Naive thymus-derived CD8-positive, alpha-beta T cell (primary cell): ENCODE data around the gene TMEM94. TPM values are rescaled to one million over a fixed set of nuclear protein-coding genes. Genes with fewer than 3 reads are reported as not detected.

ENCODE experiments used
- ATAC-seq, 2 donors: fragments of 150-1000 bp; cut with Tn5 transposase in 1 of 2; sonication (Bioruptor Pico), chemical (Tn5 transposase) in 1 of 2; 1 replicate in 1 of 2; 2 replicates in 1 of 2; pipeline ENCODE4 v1.10.0; 2021; ENCODE audit warnings: mild to moderate bottlenecking in 2 of 2, moderate library complexity in 2 of 2
- POLR2A ChIA-PET: fragments of 350-600 bp; sonication (Branson Sonifier 250); formaldehyde crosslinking; loops from one replicate; lab custom pipeline; 2021; ENCODE audit warnings: antibody characterized with exemption; lab: Charles Lee
- DNase-seq, 10 donors: peaks; one replicate each; pipeline versions ENCODE4 v3.0.0 to v3.0.0-alpha.2; 2020 to 2022
- H3K27ac Mint-ChIP-seq, 10 donors: one replicate each; pipeline ENCODE4 v1.8.0; 2020 to 2022; ENCODE audit warnings: mild to moderate bottlenecking in 10 of 10, mixed read lengths in 10 of 10, moderate library complexity in 4 of 10, inconsistent platforms in 1 of 10
- H3K27me3 Mint-ChIP-seq, 5 donors: one replicate each; pipeline ENCODE4 v1.8.0; 2021 to 2022; ENCODE audit warnings: mixed read lengths in 5 of 5
- H3K36me3 Mint-ChIP-seq, 3 donors: one replicate each; pipeline ENCODE4 v1.8.0; 2020 to 2022; ENCODE audit warnings: mixed read lengths in 3 of 3, mild to moderate bottlenecking in 2 of 3, inconsistent platforms in 1 of 3
- H3K4me1 Mint-ChIP-seq, 4 donors: one replicate each; pipeline ENCODE4 v1.8.0; 2021 to 2022; ENCODE audit warnings: mixed read lengths in 4 of 4
- H3K4me3 Mint-ChIP-seq, 10 donors: one replicate each; pipeline ENCODE4 v1.8.0; 2020 to 2022; ENCODE audit warnings: mild to moderate bottlenecking in 10 of 10, mixed read lengths in 10 of 10, moderate library complexity in 6 of 10, inconsistent platforms in 1 of 10
- H3K9me3 Mint-ChIP-seq, 9 donors: one replicate each; pipeline ENCODE4 v1.8.0; 2020 to 2022; ENCODE audit warnings: mixed read lengths in 9 of 9, mild to moderate bottlenecking in 3 of 9, inconsistent platforms in 1 of 9, moderate library complexity in 1 of 9
- polyA plus RNA-seq, 3 donors: library from polyadenylated mRNA; unstranded; fragments of 300-500 nt; fragmentation: Illumina TruSeq; gene quantifications; one replicate each; pipeline ENCODE4 v1.2.3, GENCODE V29; 2021
- total RNA-seq, 8 experiments: library from RNA in 2 of 8; stranded (reverse) in 2 of 8; gene quantifications; one replicate each; pipeline ENCODE4 v1.2.3 and lab custom pipeline; 2021 to 2026

Gene TMEM94
- total and polyA plus RNA-seq, 5 experiments from 2014 or later: 8.4 to 108 (median 23.5) TPM

DNA sequence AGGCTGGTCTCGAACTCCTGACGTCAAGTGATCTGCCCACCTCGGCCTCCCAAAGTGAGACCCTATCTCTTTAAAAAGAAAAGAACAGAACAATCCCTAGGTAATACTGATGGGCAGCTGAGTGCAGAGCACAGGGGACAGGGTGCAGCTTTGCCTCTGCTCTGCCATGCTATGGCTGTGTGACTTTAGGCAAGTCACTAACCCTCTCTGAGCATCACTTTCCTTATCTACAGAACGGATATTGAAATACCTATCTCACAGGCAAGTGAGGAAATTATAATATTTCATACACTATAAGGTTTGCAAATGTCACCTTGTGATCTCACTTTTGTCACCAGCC lies 54.8 kb downstream of the TMEM94 start:
- no peaks in the 10 kb centered on the region for H3K9me3 Mint-ChIP-seq
- ATAC-seq (no peak), DNase-seq (no peak)
- peaks cover 0 to 2% (median 0%) of the 10 kb centered on the region in 4 donors for H3K4me1 Mint-ChIP-seq
- no peaks in the 10 kb centered on the region for H3K27me3 Mint-ChIP-seq
- no peaks in the 10 kb centered on the region for H3K36me3 Mint-ChIP-seq
- no peak overlapping the region for H3K4me3 Mint-ChIP-seq
- POLR2A ChIA-PET: interaction anchor here (0.7 to 1.2 kb wide), 2 partner anchors 55 to 842 kb away, joined by 4 read pairs; partner anchors contain the start of gene TMEM94
- peak overlapping the region in 1 of 10 donors; percentile 29 for H3K27ac Mint-ChIP-seq

DNA sequence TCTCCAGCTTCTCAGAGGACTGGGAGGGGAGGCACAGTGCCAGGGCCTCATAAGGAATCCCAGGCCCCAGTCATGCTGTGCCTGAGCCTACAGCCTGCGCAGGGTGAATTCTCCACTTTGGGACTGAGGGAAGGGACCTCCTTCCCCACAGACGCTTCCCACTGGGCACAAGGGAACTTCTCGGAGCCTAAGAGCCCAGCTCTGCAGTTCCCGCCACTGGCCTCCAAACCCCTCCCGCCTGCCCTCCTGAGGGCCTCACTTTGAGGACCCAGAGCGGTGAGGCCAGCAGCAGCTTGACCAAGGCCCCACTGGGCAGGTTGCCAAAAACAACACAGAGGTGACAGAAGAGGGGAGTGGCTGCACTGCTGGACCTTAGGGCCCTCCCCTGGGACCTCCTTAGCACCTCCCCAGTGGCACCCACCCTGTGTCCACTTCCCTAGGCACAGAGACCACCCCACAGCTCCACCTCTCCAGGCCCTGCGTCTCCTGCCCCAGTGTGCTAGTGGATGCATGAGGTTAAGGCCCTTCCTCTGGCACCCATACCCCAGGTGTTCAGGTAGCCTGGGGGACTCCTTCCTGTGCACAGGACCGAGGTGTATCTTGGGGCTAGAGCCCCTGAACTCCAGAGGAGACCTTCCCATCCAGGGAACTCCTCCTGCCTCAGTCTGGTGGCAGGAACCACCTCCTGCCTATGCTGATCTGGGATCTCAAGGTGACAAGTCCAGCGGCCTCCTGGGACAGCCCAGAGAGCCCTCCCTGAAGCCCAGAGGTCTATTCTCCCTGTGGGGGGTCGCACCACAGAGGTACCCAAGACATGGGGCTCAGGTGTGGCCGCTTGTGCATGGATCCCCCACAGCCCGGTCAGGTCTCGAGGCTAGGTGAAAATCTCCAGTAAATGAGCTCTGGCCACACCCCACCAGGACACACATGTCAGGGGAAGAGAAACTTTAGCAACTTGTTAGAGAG lies 55.5 kb downstream of the TMEM94 start:
- Mint-ChIP-seq H3K4me3 (no peak overlapping the region), H3K27ac (peak overlapping the region in 1 of 10 donors; percentile 38), H3K4me1 (peaks cover 0 to 2% (median under 1%) of the 10 kb centered on the region in 4 donors), H3K27me3 (no peaks in the 10 kb centered on the region), H3K36me3 (no peaks in the 10 kb centered on the region), H3K9me3 (no peaks in the 10 kb centered on the region)
- POLR2A ChIA-PET: interaction anchor here (0.6 to 1.2 kb wide), 2 partner anchors 56 to 1214 kb away, joined by 4 to 6 read pairs; partner anchors contain the start of gene TMEM94
- no peak for DNase-seq
- no peak for ATAC-seq

GRCh38 chr17:75512926-75513640 lies 56.6 kb downstream of the TMEM94 start:
- H3K4me3 Mint-ChIP-seq: peak overlapping the region in 6 of 10 donors; percentile 18 to 75 (median 46)

GRCh38 chr17:75513641-75514000 lies 57.2 kb downstream of the TMEM94 start:
- Mint-ChIP-seq H3K36me3 (peaks cover 0 to 7% (median 3%) of the 10 kb centered on the region in 3 donors), H3K27ac (peak overlapping the region in 3 of 10 donors; percentile 14 to 40 (median 31)), H3K27me3 (no peaks in the 10 kb centered on the region), H3K4me1 (peaks cover 12 to 19% (median 18%) of the 10 kb centered on the region in 4 donors), H3K4me3 (peak overlapping the region in 6 of 10 donors; percentile 18 to 75 (median 46)), H3K9me3 (no peaks in the 10 kb centered on the region)
- DNase-seq: no peak
- POLR2A ChIA-PET: interaction anchor here (1.1 kb wide), 1 partner anchor 12 kb away, joined by 3 read pairs; the partner anchor contains the start of gene LLGL2
- ATAC-seq: no peak

More at GRCh38 chr17:75512926-75513640, 56.6 kb downstream of the TMEM94 start:
- no peaks in the 10 kb centered on the region for H3K27me3 Mint-ChIP-seq
- peaks cover 7 to 14% (median 13%) of the 10 kb centered on the region in 4 donors for H3K4me1 Mint-ChIP-seq
- no peaks in the 10 kb centered on the region for H3K9me3 Mint-ChIP-seq
- POLR2A ChIA-PET: no interaction called here
- H3K36me3 Mint-ChIP-seq: peaks cover 0 to 2% (median 0%) of the 10 kb centered on the region in 3 donors
- peak overlapping the region in 3 of 10 donors; percentile 3 to 42 (median 40) for H3K27ac Mint-ChIP-seq
- ATAC-seq: no peak
- DNase-seq: no peak

GRCh38 chr17:75514299-75514918 lies 58.0 kb downstream of the TMEM94 start:
- H3K4me1 Mint-ChIP-seq: peaks cover 13 to 27% (median 25%) of the 10 kb centered on the region in 4 donors
- H3K27ac Mint-ChIP-seq: peak overlapping the region in 4 of 10 donors; percentile 15 to 34 (median 24)
- H3K27me3 Mint-ChIP-seq: no peaks in the 10 kb centered on the region
- DNase-seq: peak in 1 of 10 donors; percentile 6
- H3K36me3 Mint-ChIP-seq: peaks cover 0 to 14% (median 4%) of the 10 kb centered on the region in 3 donors
- ATAC-seq: no peak
- H3K9me3 Mint-ChIP-seq: no peaks in the 10 kb centered on the region
- H3K4me3 Mint-ChIP-seq: peak overlapping the region in 9 of 10 donors; percentile 9 to 75 (median 59)
- POLR2A ChIA-PET: interaction anchor here (1.0 to 1.1 kb wide), 2 partner anchors 11 to 58 kb away, joined by 3 read pairs; partner anchors contain the start of genes LLGL2 and TMEM94

DNA sequence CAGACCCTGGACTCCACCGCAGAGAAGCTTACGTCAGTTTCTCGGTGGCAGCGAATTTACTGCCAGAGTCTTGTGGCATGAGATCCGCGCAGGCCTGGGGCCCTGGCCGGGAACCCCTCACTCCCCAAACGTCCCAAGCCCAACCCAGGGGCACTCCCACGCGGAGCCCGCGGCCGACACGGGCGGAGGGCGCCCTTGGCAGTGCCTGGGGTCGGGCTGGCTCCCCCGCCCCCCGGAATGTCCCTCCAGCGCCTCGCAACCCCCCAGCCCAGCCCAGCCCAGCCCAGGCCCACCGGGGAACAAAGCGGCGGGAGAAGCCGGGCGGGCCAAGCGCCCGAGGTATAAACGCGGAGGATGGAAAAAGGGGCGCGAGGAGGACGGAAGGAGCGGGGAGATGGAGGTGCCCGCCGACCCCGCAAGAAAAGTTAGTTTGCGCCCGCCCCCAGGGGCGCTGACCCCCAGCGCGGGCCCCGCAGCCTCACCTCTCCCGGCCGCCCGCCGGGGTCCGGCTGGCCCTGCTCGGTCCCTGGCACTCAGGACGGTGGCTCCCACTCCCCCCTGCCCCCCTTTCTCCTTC lies 58.6 kb downstream of the TMEM94 start:
- peaks cover 0 to 18% (median 8%) of the 10 kb centered on the region in 3 donors for H3K36me3 Mint-ChIP-seq
- peak overlapping the region in 3 of 10 donors; percentile 15 to 27 (median 20) for H3K27ac Mint-ChIP-seq
- POLR2A ChIA-PET: interaction anchor here (1.0 kb wide), 1 partner anchor 59 kb away, joined by 3 read pairs; the partner anchor contains the start of gene TMEM94

DNA sequence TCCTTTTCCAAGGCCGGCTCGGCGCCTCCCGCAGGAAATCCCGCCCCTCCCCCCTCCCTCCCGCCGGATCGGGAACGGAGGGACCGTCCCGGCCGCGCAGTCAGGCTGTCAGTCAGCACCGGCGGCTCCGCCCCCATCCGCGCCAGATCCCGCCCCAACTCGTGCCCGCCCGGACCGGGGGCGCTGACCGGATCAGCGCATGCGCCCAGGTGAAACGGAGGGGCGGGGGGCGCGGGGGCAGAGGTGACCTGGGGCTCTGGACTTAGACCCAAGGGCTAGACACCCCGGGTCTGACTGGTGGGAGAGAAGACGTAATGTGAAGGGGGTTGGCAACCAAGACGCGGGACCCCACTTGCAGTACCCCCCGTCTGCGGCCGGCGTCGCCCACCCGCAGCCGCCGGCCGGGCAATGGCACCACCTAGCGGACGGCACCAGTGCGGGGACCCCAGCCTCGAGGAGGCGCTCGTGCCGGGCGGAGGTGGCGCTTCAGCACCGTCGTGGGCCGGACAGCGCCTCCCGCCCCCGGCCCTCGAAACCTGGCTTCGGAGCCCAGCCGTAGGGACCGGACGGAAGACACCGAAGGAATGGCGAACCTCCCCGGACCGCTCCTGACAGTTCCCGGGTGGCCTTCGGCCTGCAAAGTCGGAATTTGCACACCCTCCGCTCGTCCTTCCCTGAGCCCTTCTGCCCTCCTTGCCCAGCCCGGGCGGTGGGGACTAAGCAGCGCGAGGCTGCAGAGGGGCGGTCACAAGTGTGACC lies 59.2 kb downstream of the TMEM94 start, which contains the start of gene CASKIN2:
TSS of gene CASKIN2 (minus strand) at position 42 of the 759 bp plus-strand sequence. CDS start 1,733 bp downstream, outside the sequence.
- DNase-seq (peak; percentile 67 to 86 (median 79)), ATAC-seq (peak; percentile 53 to 55)
- POLR2A ChIA-PET: interaction anchor here (1.0 to 3.1 kb wide), 18 partner anchors 9 to 643 kb away, joined by 3 to 32 read pairs (median 6); partner anchors contain the start of genes FDXR, GRB2, LLGL2 and MIF4GD
- H3K9me3 Mint-ChIP-seq: no peaks in the 10 kb centered on the region
- H3K27ac Mint-ChIP-seq: peak within 1 kb of the TSS in 8 of 10 donors; percentile 8 to 80 (median 44)
- H3K4me3 Mint-ChIP-seq: peak within 1 kb of the TSS; percentile 70 to 90 (median 78)
- H3K36me3 Mint-ChIP-seq: peaks cover 0 to 22% (median 8%) of the 10 kb centered on the region in 3 donors
- H3K27me3 Mint-ChIP-seq: no peaks in the 10 kb centered on the region
- H3K4me1 Mint-ChIP-seq: peaks cover 13 to 30% (median 26%) of the 10 kb centered on the region in 4 donors

More for the DNA sequence above, 58.6 kb downstream of the TMEM94 start:
- H3K4me3 Mint-ChIP-seq: peak overlapping the region; percentile 9 to 77 (median 60)
- peaks cover 13 to 30% (median 26%) of the 10 kb centered on the region in 4 donors for H3K4me1 Mint-ChIP-seq
- H3K27me3 Mint-ChIP-seq: no peaks in the 10 kb centered on the region
- no peak for ATAC-seq
- H3K9me3 Mint-ChIP-seq: no peaks in the 10 kb centered on the region
- no peak for DNase-seq

DNA sequence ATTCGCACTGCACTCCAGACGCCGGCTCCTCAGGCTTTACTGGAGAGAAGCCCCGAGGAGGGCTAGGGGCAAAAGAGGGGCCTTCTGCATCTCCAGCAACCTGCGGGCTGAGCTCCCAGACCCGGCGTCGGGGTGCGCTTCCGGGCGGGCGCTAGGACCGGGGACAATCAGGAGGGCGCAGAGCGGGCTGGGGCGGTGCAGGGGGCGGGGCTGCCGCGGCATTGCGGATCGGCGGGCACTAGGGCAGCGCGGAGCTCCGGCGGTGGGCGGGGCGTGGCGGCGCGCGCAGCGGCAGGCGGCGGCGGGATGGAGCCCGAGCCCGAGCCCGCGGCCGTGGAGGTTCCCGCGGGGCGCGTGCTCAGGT lies 59.8 kb downstream of the TMEM94 start, which contains the start of gene TSEN54:
TSS of gene TSEN54 (plus strand) at position 274 of the 364 bp plus-strand sequence. CDS start at position 307, 33 bp downstream.
- Mint-ChIP-seq H3K9me3 (no peaks in the 10 kb centered on the region), H3K27ac (peak within 1 kb of the TSS in 9 of 10 donors; percentile 90 to 98 (median 96)), H3K4me3 (peak within 1 kb of the TSS; percentile 71 to 90 (median 85)), H3K27me3 (no peaks in the 10 kb centered on the region), H3K4me1 (peaks cover 13 to 30% (median 26%) of the 10 kb centered on the region in 4 donors), H3K36me3 (peaks cover 0 to 26% (median 8%) of the 10 kb centered on the region in 3 donors)
- peak; percentile 74 to 76 for ATAC-seq
- peak; percentile 88 to 97 (median 92) for DNase-seq
- POLR2A ChIA-PET: interaction anchor here (0.6 to 3.1 kb wide), 26 partner anchors 9 to 1066 kb away, joined by 3 to 32 read pairs (median 4); partner anchors contain the start of genes FDXR, GRB2, LLGL2 and MIF4GD

DNA sequence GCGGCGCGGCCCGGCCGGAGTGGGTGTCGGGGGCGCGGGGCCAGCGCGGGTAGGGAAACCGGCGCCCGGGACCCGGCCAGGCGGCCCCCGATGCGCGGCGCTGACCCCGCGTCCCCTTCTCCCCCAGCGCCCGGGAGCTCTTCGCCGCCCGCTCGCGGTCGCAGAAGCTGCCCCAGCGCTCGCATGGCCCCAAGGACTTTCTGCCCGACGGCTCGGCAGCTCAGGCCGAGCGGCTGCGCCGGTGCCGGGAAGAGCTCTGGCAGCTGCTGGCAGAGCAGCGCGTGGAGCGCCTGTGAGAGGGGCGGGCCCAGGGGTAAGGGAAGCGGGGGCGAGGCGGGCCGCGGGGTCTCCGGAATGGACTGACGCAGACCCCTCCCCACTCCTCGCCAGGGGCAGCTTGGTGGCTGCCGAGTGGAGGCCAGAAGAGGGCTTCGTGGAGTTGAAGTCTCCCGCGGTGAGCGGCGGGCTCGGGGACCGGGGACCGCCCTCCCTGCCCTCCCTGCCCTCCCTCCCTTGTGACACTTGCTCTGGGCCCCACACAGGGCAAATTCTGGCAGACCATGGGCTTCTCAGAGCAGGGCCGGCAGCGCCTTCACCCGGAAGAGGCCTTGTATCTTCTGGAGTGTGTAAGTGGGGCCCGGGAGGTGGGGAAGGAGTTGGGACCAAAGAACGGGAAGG lies 60.3 kb downstream of the TMEM94 start:
- Mint-ChIP-seq H3K27me3 (no peaks in the 10 kb centered on the region), H3K9me3 (no peaks in the 10 kb centered on the region), H3K4me1 (peaks cover 13 to 30% (median 26%) of the 10 kb centered on the region in 4 donors), H3K36me3 (peaks cover 0 to 30% (median 8%) of the 10 kb centered on the region in 3 donors), H3K27ac (peak overlapping the region in 9 of 10 donors; percentile 90 to 98 (median 96)), H3K4me3 (peak overlapping the region; percentile 71 to 88 (median 84))
- peak in 3 of 10 donors; percentile 27 to 40 (median 39) for DNase-seq
- peak in 1 of 2 donors; percentile 19 for ATAC-seq
- POLR2A ChIA-PET: interaction anchor here (0.6 to 3.1 kb wide), 27 partner anchors 8 to 1066 kb away, joined by 3 to 32 read pairs (median 4); partner anchors contain the start of genes FDXR, GRB2, LLGL2 and MIF4GD
